ENCODE measurements around the gene COMP. TPM values are rescaled to one million over a fixed set of nuclear protein-coding genes. Genes with fewer than 3 reads are reported as not detected.
A peak's percentile ranks its signal among the peaks of the same experiment; 100 is the strongest.

The COMP gene
- total RNA-seq, 1 donor from 2014 or later = not detected

DNA sequence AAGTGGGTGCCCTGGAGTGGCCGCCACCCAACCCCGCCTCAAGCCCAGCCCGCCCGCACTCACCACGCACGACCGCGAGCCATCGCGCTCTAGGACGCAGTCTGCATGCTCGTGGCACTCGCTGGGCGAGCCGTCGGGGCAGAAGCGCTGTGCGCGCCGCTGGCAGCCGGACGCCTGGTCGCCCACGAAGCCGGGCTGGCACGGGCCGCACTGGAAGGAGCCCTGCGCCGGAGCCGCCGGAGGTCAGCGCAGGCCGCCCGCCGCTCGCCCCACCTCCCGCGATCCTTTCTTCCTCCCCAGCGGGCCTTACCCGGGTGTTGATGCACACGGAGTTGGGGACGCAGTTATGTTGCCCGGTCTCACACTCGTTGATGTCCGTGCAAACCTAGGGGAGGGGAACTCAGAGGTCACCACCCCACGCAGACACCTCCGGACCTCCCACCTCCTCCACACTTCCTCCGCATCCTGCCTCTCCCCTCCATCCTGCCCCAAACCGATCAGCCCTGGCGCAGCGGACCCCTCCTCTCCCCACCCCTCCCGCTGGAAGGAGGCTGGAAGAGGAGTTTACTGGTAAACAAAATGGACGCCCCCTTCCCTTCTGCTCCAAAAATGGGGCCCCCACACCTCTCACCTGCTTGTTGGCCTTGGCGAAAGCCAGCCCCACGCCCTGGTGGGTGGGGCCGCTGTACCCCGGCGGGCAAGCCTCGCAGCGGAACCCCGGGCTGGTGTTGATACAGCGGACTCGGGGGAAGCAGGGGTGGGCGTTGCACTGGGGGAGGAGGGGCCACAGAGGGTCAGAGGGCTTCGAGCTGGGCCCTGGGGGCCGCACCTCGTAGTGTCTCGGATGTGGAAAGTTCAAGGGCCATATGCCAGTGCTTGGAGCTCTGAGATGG is 2.3 kb downstream of the COMP start:
- Mint-ChIP-seq H3K4me3 (ENCODE audit: unreplicated experiment) (peak overlapping the region; percentile 80), H3K27me3 (ENCODE audit: unreplicated experiment) (peaks cover 49% of the 10 kb centered on the region), H3K9me3 (ENCODE audit: unreplicated experiment) (peaks cover 14% of the 10 kb centered on the region), H3K36me3 (ENCODE audit: unreplicated experiment) (peaks cover 8% of the 10 kb centered on the region), H3K4me1 (ENCODE audit: low read depth, unreplicated experiment) (peaks cover 3% of the 10 kb centered on the region), H3K27ac (ENCODE audit: unreplicated experiment) (no peak overlapping the region)
- TF ChIP-seq CTCF (IDR thresholded peaks at IDR 0.05; ENCODE audit: partially characterized antibody, unreplicated experiment) = no peak
- DNase-seq = no peak

DNA sequence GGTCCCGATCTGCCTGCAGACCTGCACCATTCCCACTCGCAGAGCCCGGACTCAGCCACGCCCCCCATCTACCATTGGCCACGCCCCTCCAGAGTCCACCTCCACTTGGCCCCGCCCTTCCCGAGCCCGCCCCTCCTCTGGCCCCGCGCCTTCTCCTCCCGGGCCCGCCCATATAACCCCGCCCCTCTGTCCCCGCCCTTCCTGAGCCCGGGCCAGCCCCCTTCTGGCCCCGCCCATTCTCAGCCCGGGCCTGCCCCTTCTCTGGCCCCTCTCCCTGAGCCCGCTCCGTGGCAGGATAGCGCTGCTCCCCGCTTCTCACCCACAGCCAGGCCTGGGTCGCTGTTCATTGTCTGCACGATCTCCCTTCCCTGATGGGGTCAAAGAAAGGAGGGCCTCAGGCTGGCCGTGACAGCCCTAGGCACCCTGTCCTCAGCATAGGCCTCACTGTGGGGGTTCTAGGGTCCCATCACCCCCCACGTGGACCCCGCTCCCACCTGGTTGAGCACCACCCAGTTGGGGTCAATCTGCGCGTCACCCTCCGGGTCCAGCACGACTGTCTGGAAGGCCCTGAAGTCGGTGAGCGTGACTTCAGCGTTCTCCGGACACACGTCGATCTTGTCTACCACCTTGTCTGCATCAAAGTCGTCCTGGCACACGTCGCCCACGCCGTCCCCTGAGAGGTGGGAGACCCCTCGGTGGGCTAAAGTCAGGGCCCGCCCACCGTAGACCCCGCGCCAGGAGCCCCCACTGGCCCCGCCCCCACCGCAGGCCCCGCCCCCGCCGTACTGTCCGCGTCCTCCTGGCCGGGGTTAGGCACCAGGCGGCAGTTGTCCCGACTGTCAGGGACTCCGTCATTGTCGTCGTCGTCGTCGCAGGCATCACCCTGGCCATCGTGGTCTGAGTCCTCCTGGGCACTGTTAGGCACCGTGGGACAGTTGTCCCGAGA is 5.7 kb downstream of the COMP start:
- peaks cover 11% of the 10 kb centered on the region for H3K9me3 Mint-ChIP-seq (ENCODE audit: unreplicated experiment)
- TF ChIP-seq CTCF (IDR thresholded peaks at IDR 0.05; ENCODE audit: partially characterized antibody, unreplicated experiment) = no peak
- H3K27ac Mint-ChIP-seq (ENCODE audit: unreplicated experiment) = no peak overlapping the region
- DNase-seq = peak; percentile 81
- H3K4me3 Mint-ChIP-seq (ENCODE audit: unreplicated experiment) = no peak overlapping the region
- peaks cover 39% of the 10 kb centered on the region for H3K27me3 Mint-ChIP-seq (ENCODE audit: unreplicated experiment)
- peaks cover 3% of the 10 kb centered on the region for H3K4me1 Mint-ChIP-seq (ENCODE audit: low read depth, unreplicated experiment)
- H3K36me3 Mint-ChIP-seq (ENCODE audit: unreplicated experiment) = peaks cover 4% of the 10 kb centered on the region

- Mint-ChIP-seq H3K27me3 (ENCODE audit: unreplicated experiment) (peaks cover 35% of the 10 kb centered on the region), H3K4me3 (ENCODE audit: unreplicated experiment) (no peak overlapping the region), H3K9me3 (ENCODE audit: unreplicated experiment) (peaks cover 9% of the 10 kb centered on the region), H3K27ac (ENCODE audit: unreplicated experiment) (no peak overlapping the region), H3K36me3 (ENCODE audit: unreplicated experiment) (peaks cover 4% of the 10 kb centered on the region), H3K4me1 (ENCODE audit: low read depth, unreplicated experiment) (no peaks in the 10 kb centered on the region)
- TF ChIP-seq CTCF (IDR thresholded peaks at IDR 0.05; ENCODE audit: partially characterized antibody, unreplicated experiment) = no peak
- no peak for DNase-seq
These were observed 6.4 kb downstream of the COMP start for GRCh38 chr19:18784786-18785120.

GRCh38 chr19:18783958-18784785 is 6.9 kb downstream of the COMP start:
- peaks cover 33% of the 10 kb centered on the region for H3K27me3 Mint-ChIP-seq (ENCODE audit: unreplicated experiment)
- H3K4me3 Mint-ChIP-seq (ENCODE audit: unreplicated experiment) = no peak overlapping the region

More at GRCh38 chr19:18783958-18784785, 6.9 kb downstream of the COMP start:
- no peak for TF ChIP-seq CTCF (IDR thresholded peaks at IDR 0.05; ENCODE audit: partially characterized antibody, unreplicated experiment)
- H3K4me1 Mint-ChIP-seq (ENCODE audit: low read depth, unreplicated experiment) = no peaks in the 10 kb centered on the region
- H3K9me3 Mint-ChIP-seq (ENCODE audit: unreplicated experiment) = peaks cover 9% of the 10 kb centered on the region
- no peak for DNase-seq
- H3K36me3 Mint-ChIP-seq (ENCODE audit: unreplicated experiment) = peaks cover 4% of the 10 kb centered on the region
- no peak overlapping the region for H3K27ac Mint-ChIP-seq (ENCODE audit: unreplicated experiment)

All from glutamatergic neuron (in vitro differentiated cells).